Measurements from ENCODE around the gene PLK4.
"Not testable (repeated sequence)": the region's sequence is repeated elsewhere in the genome, so short reads cannot be mapped to it uniquely, and the experiment has no call there.

PLK4 gene

GRCh38 chr4:127870281-127870680, 10.4 kb upstream of the PLK4 start:
- Histone ChIP-seq H3K27me3 (ENCODE audit: insufficient read depth, low read length) (no peaks in the 10 kb centered on the region), H2AFZ (ENCODE audit: low read depth, low read length) (no peak overlapping the region), H3K36me3 (ENCODE audit: insufficient read depth, low read length) (no peaks in the 10 kb centered on the region), H3K4me1 (ENCODE audit: insufficient read depth, low read length) (peaks cover 9% of the 10 kb centered on the region), H3K9me3 (ENCODE audit: low read length) (peaks cover 3% of the 10 kb centered on the region), H3K4me3 (ENCODE audit: low read length) (no peak overlapping the region)

GRCh38 chr4:127870688-127871087, 10.0 kb upstream of the PLK4 start:
- Histone ChIP-seq H3K36me3 (ENCODE audit: insufficient read depth, low read length) (peaks cover 2% of the 10 kb centered on the region), H3K9me3 (ENCODE audit: low read length) (peaks cover 3% of the 10 kb centered on the region), H3K4me3 (ENCODE audit: low read length) (no peak overlapping the region), H3K4me1 (ENCODE audit: insufficient read depth, low read length) (peaks cover 9% of the 10 kb centered on the region), H2AFZ (ENCODE audit: low read depth, low read length) (no peak overlapping the region), H3K27me3 (ENCODE audit: insufficient read depth, low read length) (no peaks in the 10 kb centered on the region)

GRCh38 chr4:127875791-127876190, 4.9 kb upstream of the PLK4 start:
- Histone ChIP-seq H3K36me3 (ENCODE audit: insufficient read depth, low read length) (peaks cover 3% of the 10 kb centered on the region), H3K4me1 (ENCODE audit: insufficient read depth, low read length) (peaks cover 10% of the 10 kb centered on the region), H3K27me3 (ENCODE audit: insufficient read depth, low read length) (no peaks in the 10 kb centered on the region), H3K9me3 (ENCODE audit: low read length) (peaks cover 3% of the 10 kb centered on the region), H2AFZ (ENCODE audit: low read depth, low read length) (no peak overlapping the region), H3K4me3 (ENCODE audit: low read length) (no peak overlapping the region)

- Histone ChIP-seq H3K4me1 (ENCODE audit: insufficient read depth, low read length) (peaks cover 10% of the 10 kb centered on the region), H3K9me3 (ENCODE audit: low read length) (no peaks in the 10 kb centered on the region), H3K4me3 (ENCODE audit: low read length) (peak overlapping the region; percentile 83), H2AFZ (ENCODE audit: low read depth, low read length) (peak overlapping the region; percentile 92), H3K36me3 (ENCODE audit: insufficient read depth, low read length) (peaks cover 35% of the 10 kb centered on the region), H3K27me3 (ENCODE audit: insufficient read depth, low read length) (no peaks in the 10 kb centered on the region)
Observed at GRCh38 chr4:127881563-127881864, 821 bp downstream of the PLK4 start.

GRCh38 chr4:127888559-127888958, 7.9 kb downstream of the PLK4 start:
- no peak overlapping the region for H3K4me3 ChIP-seq (ENCODE audit: low read length)

GRCh38 chr4:127889903-127890302, 9.2 kb downstream of the PLK4 start:
- Histone ChIP-seq H3K9me3 (ENCODE audit: low read length) (no peaks in the 10 kb centered on the region), H3K4me1 (ENCODE audit: insufficient read depth, low read length) (no peaks in the 10 kb centered on the region)

More at GRCh38 chr4:127888559-127888958, 7.9 kb downstream of the PLK4 start:
- H3K36me3 ChIP-seq (ENCODE audit: insufficient read depth, low read length) = peaks cover 84% of the 10 kb centered on the region
- no peaks in the 10 kb centered on the region for H3K9me3 ChIP-seq (ENCODE audit: low read length)
- no peak overlapping the region for H2AFZ ChIP-seq (ENCODE audit: low read depth, low read length)
- no peaks in the 10 kb centered on the region for H3K27me3 ChIP-seq (ENCODE audit: insufficient read depth, low read length)
- H3K4me1 ChIP-seq (ENCODE audit: insufficient read depth, low read length) = no peaks in the 10 kb centered on the region

GRCh38 chr4:127896069-127896468, 15.4 kb downstream of the PLK4 start:
- Histone ChIP-seq H3K4me3 (ENCODE audit: low read length) (no peak overlapping the region), H3K36me3 (ENCODE audit: insufficient read depth, low read length) (peaks cover 64% of the 10 kb centered on the region), H2AFZ (ENCODE audit: low read depth, low read length) (no peak overlapping the region), H3K9me3 (ENCODE audit: low read length) (peaks cover 2% of the 10 kb centered on the region), H3K27me3 (ENCODE audit: insufficient read depth, low read length) (no peaks in the 10 kb centered on the region), H3K4me1 (ENCODE audit: insufficient read depth, low read length) (no peaks in the 10 kb centered on the region)

More at GRCh38 chr4:127889903-127890302, 9.2 kb downstream of the PLK4 start:
- Histone ChIP-seq H3K27me3 (ENCODE audit: insufficient read depth, low read length) (no peaks in the 10 kb centered on the region), H3K4me3 (ENCODE audit: low read length) (no peak overlapping the region), H2AFZ (ENCODE audit: low read depth, low read length) (no peak overlapping the region), H3K36me3 (ENCODE audit: insufficient read depth, low read length) (peaks cover 80% of the 10 kb centered on the region)

- Histone ChIP-seq H3K27me3 (ENCODE audit: insufficient read depth, low read length) (no peaks in the 10 kb centered on the region), H3K36me3 (ENCODE audit: insufficient read depth, low read length) (peaks cover 60% of the 10 kb centered on the region), H3K9me3 (ENCODE audit: low read length) (peaks cover 2% of the 10 kb centered on the region), H3K4me3 (ENCODE audit: low read length) (no peak overlapping the region), H3K4me1 (ENCODE audit: insufficient read depth, low read length) (no peaks in the 10 kb centered on the region), H2AFZ (ENCODE audit: low read depth, low read length) (no peak overlapping the region)
Observed at GRCh38 chr4:127896528-127896927, 15.8 kb downstream of the PLK4 start.

- not testable (repeated sequence) for H3K27me3 ChIP-seq (ENCODE audit: insufficient read depth, low read length); H3K4me1 ChIP-seq (ENCODE audit: insufficient read depth, low read length); H3K4me3 ChIP-seq (ENCODE audit: low read length); H3K9me3 ChIP-seq (ENCODE audit: low read length); H2AFZ ChIP-seq (ENCODE audit: low read depth, low read length)
- H3K36me3 ChIP-seq (ENCODE audit: insufficient read depth, low read length) = peaks cover 38% of the 10 kb centered on the region
Observed at GRCh38 chr4:127899682-127900081, 19.0 kb downstream of the PLK4 start.

- H3K4me3 ChIP-seq (ENCODE audit: low read length) = no peak overlapping the region
- no peaks in the 10 kb centered on the region for H3K36me3 ChIP-seq (ENCODE audit: insufficient read depth, low read length)
- H3K4me1 ChIP-seq (ENCODE audit: insufficient read depth, low read length) = no peaks in the 10 kb centered on the region
- H3K27me3 ChIP-seq (ENCODE audit: insufficient read depth, low read length) = no peaks in the 10 kb centered on the region
- H3K9me3 ChIP-seq (ENCODE audit: low read length) = no peaks in the 10 kb centered on the region
- no peak overlapping the region for H2AFZ ChIP-seq (ENCODE audit: low read depth, low read length)
Observed at GRCh38 chr4:127905029-127905428, 24.3 kb downstream of the PLK4 start.

GRCh38 chr4:127916512-127916911, 35.8 kb downstream of the PLK4 start:
- H3K9me3 ChIP-seq (ENCODE audit: low read length) = no peaks in the 10 kb centered on the region
- no peaks in the 10 kb centered on the region for H3K27me3 ChIP-seq (ENCODE audit: insufficient read depth, low read length)
- H3K4me1 ChIP-seq (ENCODE audit: insufficient read depth, low read length) = no peaks in the 10 kb centered on the region
- no peak overlapping the region for H3K4me3 ChIP-seq (ENCODE audit: low read length)
- H3K36me3 ChIP-seq (ENCODE audit: insufficient read depth, low read length) = peaks cover 12% of the 10 kb centered on the region
- H2AFZ ChIP-seq (ENCODE audit: low read depth, low read length) = no peak overlapping the region

- H3K36me3 ChIP-seq (ENCODE audit: insufficient read depth, low read length) = peaks cover 17% of the 10 kb centered on the region
- no peaks in the 10 kb centered on the region for H3K27me3 ChIP-seq (ENCODE audit: insufficient read depth, low read length)
- no peaks in the 10 kb centered on the region for H3K4me1 ChIP-seq (ENCODE audit: insufficient read depth, low read length)
- no peak overlapping the region for H2AFZ ChIP-seq (ENCODE audit: low read depth, low read length)
- H3K9me3 ChIP-seq (ENCODE audit: low read length) = no peaks in the 10 kb centered on the region
- no peak overlapping the region for H3K4me3 ChIP-seq (ENCODE audit: low read length)
Observed at GRCh38 chr4:127917151-127917550, 36.5 kb downstream of the PLK4 start.

GRCh38 chr4:127920521-127920920, 39.8 kb downstream of the PLK4 start:
- Histone ChIP-seq H2AFZ (ENCODE audit: low read depth, low read length) (no peak overlapping the region), H3K4me1 (ENCODE audit: insufficient read depth, low read length) (no peaks in the 10 kb centered on the region), H3K27me3 (ENCODE audit: insufficient read depth, low read length) (no peaks in the 10 kb centered on the region), H3K36me3 (ENCODE audit: insufficient read depth, low read length) (peaks cover 18% of the 10 kb centered on the region), H3K9me3 (ENCODE audit: low read length) (no peaks in the 10 kb centered on the region), H3K4me3 (ENCODE audit: low read length) (no peak overlapping the region)

GRCh38 chr4:127922226-127922625, 41.5 kb downstream of the PLK4 start:
- Histone ChIP-seq H3K27me3 (ENCODE audit: insufficient read depth, low read length) (no peaks in the 10 kb centered on the region), H3K4me3 (ENCODE audit: low read length) (no peak overlapping the region), H3K36me3 (ENCODE audit: insufficient read depth, low read length) (peaks cover 18% of the 10 kb centered on the region), H2AFZ (ENCODE audit: low read depth, low read length) (no peak overlapping the region), H3K4me1 (ENCODE audit: insufficient read depth, low read length) (no peaks in the 10 kb centered on the region), H3K9me3 (ENCODE audit: low read length) (no peaks in the 10 kb centered on the region)

Measured in neuron (in vitro differentiated cells).